GM12865 (cell line): ENCODE data around the gene PIEZO2.
A peak's percentile ranks its signal among the peaks of the same experiment; 100 is the strongest.

ENCODE experiments used
- DNase-seq: peaks from one replicate; pipeline ENCODE4 v3.0.0; 2010; ENCODE audit warnings: low read depth
- H3K4me3 ChIP-seq: 2 replicates; pipeline ENCODE4 v1.5.1; 2011; ENCODE audit warnings: mild to moderate bottlenecking, low read depth, low read length, control low read depth
- TF ChIP-seq, protein P1 (sequence below): IDR thresholded peaks from 2 replicates; pipeline ENCODE4 v1.5.1; 2011; ENCODE audit warnings: low read length, control low read depth, low read depth, inconsistent platforms; ENCODE audit not compliant: insufficient read depth; ENCODE audit errors: missing control alignments

PIEZO2 gene

DNA sequence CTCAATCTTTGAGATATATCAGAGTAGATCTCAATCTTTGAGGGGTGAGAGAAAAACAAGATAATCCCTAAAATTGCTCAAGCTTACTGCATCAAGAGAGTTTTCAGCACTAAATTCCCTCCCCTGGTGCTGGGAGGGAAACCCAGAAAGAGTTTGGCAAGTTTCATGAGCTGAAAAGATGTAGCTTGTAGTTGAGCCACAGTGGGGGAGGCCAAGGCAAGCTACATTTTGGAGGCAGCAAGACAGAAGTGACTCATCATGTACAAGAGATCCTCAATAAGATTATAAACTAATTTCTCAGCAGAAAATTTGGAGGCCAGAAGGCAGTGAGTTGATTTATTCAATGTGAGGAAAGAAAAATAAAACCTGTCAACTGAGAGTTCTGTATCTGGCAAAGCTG, 308.2 kb downstream of the PIEZO2 start:
- TF ChIP-seq, protein P1, sequence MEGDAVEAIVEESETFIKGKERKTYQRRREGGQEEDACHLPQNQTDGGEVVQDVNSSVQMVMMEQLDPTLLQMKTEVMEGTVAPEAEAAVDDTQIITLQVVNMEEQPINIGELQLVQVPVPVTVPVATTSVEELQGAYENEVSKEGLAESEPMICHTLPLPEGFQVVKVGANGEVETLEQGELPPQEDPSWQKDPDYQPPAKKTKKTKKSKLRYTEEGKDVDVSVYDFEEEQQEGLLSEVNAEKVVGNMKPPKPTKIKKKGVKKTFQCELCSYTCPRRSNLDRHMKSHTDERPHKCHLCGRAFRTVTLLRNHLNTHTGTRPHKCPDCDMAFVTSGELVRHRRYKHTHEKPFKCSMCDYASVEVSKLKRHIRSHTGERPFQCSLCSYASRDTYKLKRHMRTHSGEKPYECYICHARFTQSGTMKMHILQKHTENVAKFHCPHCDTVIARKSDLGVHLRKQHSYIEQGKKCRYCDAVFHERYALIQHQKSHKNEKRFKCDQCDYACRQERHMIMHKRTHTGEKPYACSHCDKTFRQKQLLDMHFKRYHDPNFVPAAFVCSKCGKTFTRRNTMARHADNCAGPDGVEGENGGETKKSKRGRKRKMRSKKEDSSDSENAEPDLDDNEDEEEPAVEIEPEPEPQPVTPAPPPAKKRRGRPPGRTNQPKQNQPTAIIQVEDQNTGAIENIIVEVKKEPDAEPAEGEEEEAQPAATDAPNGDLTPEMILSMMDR: no peak
- DNase-seq: no peak
- H3K4me3 ChIP-seq: no peak overlapping the region

- no peak overlapping the region for H3K4me3 ChIP-seq
- no peak for DNase-seq
- TF ChIP-seq, protein P1: no peak
Measured at GRCh38 chr18:10840743-10841142, 308.6 kb downstream of the PIEZO2 start.

- H3K4me3 ChIP-seq: no peak overlapping the region
- TF ChIP-seq, protein P1: no peak
- DNase-seq: no peak
Measured at GRCh38 chr18:10839421-10839820, 309.9 kb downstream of the PIEZO2 start.

DNA sequence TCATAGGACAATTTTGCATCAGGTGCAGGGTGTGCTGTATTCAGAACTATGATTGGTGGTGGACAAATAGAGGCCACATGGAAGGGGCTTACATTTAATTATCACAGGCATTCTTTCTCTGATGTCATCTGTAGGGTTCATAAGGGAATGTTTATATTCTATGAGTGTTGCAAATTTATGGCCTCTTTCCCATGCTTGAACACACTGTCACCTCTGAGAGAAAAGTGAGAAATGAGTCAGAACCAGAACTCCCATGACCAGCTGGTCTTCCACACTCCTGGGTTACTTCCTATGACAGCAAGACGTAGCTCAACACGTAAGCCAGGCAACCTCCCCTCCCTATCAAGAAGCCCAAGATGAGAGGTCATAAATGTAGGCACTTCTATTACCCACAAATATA, 310.8 kb downstream of the PIEZO2 start:
- no peak overlapping the region for H3K4me3 ChIP-seq
- DNase-seq: peak; percentile 70
- TF ChIP-seq, protein P1: no peak

- H3K4me3 ChIP-seq: no peak overlapping the region
- no peak for DNase-seq
- TF ChIP-seq, protein P1: no peak
Measured at GRCh38 chr18:10834128-10834815, 315.1 kb downstream of the PIEZO2 start.

- TF ChIP-seq, protein P1: no peak
- DNase-seq: no peak
- no peak overlapping the region for H3K4me3 ChIP-seq
Measured at GRCh38 chr18:10833656-10834055, 315.7 kb downstream of the PIEZO2 start.

- H3K4me3 ChIP-seq: no peak overlapping the region
- TF ChIP-seq, protein P1: no peak
- no peak for DNase-seq
Measured at GRCh38 chr18:10826400-10826799, 323.0 kb downstream of the PIEZO2 start.
